H54 (cell line): ENCODE measurements around the gene ARID4A.
"Not testable (repeated sequence)": the region's sequence is repeated elsewhere in the genome, so short reads cannot be mapped to it uniquely, and the experiment has no call there.

Experiments used
- DNase-seq: peaks from one replicate; pipeline ENCODE4 v3.0.0; 2011; ENCODE audit warnings: low spot score, mixed read lengths; ENCODE audit not compliant: insufficient read length
- FAIRE-seq: peaks from 3 replicates; lab custom pipeline; 2011; peaks lifted over from hg19 to GRCh38; lab: Jason Lieb, UNC
- POLR2A ChIP-seq: IDR thresholded peaks from 2 replicates; pipeline ENCODE4 v1.6.1; 2011; ENCODE audit warnings: low read depth, mild to moderate bottlenecking, low read length

The ARID4A gene

DNA sequence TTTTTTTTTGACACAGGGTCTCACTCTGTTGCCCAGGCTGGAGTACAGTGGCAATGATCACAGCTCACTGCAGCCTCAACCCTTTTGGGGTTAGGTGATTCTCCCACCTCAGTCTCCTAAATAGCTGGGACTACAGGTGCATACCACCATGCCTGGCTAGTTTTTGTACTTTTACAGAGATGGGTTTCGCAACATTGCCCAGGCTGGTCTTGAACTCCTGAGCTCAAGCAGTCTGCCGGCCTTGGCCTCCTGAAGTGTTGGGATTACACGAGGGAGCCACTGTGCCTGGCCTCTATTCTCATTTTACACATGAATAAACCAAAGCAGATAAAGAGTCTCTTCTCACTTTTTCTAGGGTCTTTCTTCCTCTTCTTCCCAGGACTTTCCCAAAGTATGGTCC, 100.5 kb downstream of the ARID4A start:
- no peak for FAIRE-seq
- no peak for TF ChIP-seq POLR2A

DNA sequence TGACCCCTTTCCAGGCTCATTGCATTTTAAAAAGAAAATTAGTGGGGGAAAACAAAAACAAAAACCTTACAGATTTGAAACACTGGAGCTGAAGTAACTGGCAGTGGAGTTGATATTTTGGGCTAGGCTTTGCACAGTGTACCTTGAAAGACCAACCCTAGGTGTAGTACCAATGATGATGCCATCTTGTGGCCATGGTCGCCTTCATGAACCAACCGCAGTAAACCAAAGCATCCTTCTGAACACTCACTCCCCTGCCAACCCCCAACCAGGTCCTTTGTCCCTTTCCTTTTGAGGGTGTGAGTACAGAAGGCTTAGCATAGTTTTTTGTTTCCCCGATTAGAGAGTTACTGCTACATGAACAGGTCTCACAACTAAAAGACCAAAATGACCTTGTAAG, 103.2 kb downstream of the ARID4A start:
- TF ChIP-seq POLR2A = no peak
- FAIRE-seq (no peak), DNase-seq (no peak)

More for the DNA sequence above, 100.5 kb downstream of the ARID4A start:
- DNase-seq = no peak

DNA sequence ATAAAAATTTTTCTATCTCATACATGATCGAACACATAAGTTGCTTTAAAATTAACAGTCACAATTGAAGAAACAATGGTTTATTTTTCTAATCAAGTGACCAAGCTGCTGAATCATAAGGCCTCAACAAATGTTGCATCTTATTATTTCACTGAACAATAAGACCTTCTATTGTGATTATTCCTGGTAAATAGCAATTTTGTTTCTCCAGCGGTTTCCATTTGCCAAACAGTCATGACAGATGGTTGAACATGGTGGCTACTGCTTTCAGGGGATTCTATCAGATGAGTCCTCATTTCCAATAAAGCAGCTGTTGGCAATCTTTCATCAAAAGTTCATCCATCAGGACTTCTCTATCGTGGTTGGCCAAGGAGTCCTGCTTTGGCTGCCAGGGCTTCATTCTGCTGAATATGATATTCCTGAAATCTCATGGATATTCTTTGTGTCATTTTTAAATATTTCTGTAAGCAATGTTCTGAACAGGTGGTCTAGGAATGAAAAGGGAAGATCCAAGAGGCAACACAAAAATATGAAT, 110.4 kb downstream of the ARID4A start:
- DNase-seq = no peak
- no peak for FAIRE-seq

DNA sequence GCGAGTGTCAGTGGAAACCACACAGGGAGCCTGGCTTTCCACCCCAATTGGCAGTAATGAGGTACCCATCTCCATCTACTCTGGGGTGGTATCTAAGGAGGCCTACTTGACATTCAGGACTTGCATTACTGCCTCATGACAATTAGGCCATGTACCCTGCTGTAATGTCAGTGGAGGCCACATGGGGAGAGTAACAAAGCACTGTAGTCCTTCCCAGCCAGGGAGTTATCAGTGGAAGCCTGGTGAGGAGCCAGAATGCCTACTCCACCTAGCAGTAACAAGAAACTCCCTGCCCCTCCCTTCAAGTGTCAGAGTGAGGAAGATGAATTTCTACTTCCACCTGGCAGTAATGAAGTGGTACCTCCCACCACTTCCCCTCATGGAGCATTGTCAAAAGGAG, 116.5 kb downstream of the ARID4A start:
- DNase-seq = no peak
- FAIRE-seq = no peak
- TF ChIP-seq POLR2A = no peak

More for the DNA sequence above, 110.4 kb downstream of the ARID4A start:
- no peak for TF ChIP-seq POLR2A

DNA sequence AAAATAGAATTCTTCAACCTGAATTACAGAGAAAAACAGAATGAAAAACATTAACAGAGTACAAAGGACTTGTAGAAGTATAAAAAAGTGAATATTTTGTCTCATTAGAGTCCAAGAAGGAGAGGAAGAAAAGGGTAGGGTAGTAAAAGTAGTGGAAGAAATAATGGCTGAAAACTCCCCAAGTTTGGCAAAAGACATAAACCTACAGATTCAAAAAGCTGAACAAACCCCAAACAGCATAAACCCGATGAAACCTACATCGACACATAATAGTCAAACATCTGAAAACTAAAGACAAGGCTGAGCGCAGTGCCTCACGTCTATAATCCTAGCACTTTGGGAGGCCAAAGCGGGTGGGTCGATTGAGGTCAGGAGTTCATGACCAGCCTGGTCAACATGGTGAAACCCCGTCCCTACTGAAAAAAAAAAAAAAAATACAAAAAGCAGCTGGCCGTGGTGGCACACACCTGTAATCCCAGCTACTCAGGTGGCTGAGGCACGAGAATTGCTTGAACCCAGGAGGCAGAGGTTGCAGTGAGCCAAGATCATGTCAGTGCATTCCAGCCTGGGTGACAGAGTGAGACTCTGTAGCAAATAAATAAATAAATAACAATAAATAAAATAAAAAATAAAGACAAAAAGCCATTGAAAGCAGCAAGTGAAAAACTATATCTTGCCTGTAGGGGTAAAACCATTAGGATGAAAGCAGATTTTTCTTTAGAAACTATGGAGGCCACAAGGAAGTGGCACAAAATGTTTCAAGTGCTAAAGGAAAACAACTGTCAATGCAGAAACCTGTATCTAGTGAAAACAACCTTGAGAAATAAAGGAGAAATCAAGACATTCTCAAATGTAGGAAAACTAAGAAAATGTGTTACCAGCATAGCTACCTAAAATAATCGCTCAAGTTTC, 117.5 kb downstream of the ARID4A start:
- DNase-seq (no peak), FAIRE-seq (no peak)

DNA sequence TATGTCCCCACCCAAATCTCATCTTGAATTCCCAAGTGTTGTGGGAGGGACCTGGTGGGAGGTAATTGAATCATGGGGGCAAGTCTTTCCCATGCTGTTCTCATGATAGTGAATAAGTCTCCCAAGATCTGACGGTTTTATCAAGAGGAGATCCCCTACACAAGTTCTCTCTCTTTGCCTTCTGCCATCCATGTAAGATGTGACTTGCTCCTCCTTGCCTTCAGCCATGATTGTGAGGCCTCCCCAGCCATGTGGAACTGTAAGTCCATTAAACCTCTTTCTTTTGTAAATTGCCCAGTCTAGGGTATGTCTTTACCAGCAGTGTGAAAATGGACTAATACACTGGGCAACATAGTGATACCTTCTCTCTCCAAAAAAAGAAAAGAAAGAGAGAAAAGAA, 118.6 kb downstream of the ARID4A start:
- DNase-seq, FAIRE-seq: not testable (repeated sequence)

More for the DNA sequence above, 117.5 kb downstream of the ARID4A start:
- no peak for TF ChIP-seq POLR2A
